DMS53 (cell line): ENCODE measurements around the gene COQ4.
A peak's percentile ranks its signal among the peaks of the same experiment; 100 is the strongest.

Experiments used
- DNase-seq: peaks from one replicate; lab custom pipeline; 2025; lab: John Stamatoyannopoulos, UW

The COQ4 gene

GRCh38 chr9:128340691-128341434, 18.2 kb downstream of the COQ4 start:
- DNase-seq, result peak; percentile 68

GRCh38 chr9:128341435-128341849, 18.8 kb downstream of the COQ4 start:
- DNase-seq, result peak; percentile 91

- no peak for DNase-seq
Observed at GRCh38 chr9:128342971-128343680, 20.5 kb downstream of the COQ4 start.

GRCh38 chr9:128343855-128344254, 21.2 kb downstream of the COQ4 start:
- DNase-seq, result no peak

- DNase-seq, result no peak
Observed at GRCh38 chr9:128344931-128345605, 22.4 kb downstream of the COQ4 start.

- DNase-seq, result no peak
Observed at GRCh38 chr9:128349125-128349524, 26.5 kb downstream of the COQ4 start.

GRCh38 chr9:128349772-128350171, 27.1 kb downstream of the COQ4 start:
- DNase-seq, result no peak

- DNase-seq, result no peak
Observed at GRCh38 chr9:128355451-128355850, 32.8 kb downstream of the COQ4 start.

GRCh38 chr9:128358090-128358489, 35.5 kb downstream of the COQ4 start:
- no peak for DNase-seq

GRCh38 chr9:128358861-128359260, 36.2 kb downstream of the COQ4 start:
- no peak for DNase-seq

GRCh38 chr9:128360826-128361225, 38.2 kb downstream of the COQ4 start:
- no peak for DNase-seq

GRCh38 chr9:128361296-128361985, 38.8 kb downstream of the COQ4 start:
- DNase-seq, result peak; percentile 82

GRCh38 chr9:128361986-128362646, 39.5 kb downstream of the COQ4 start:
- peak; percentile 92 for DNase-seq

- DNase-seq, result no peak
Observed at GRCh38 chr9:128362774-128363173, 40.1 kb downstream of the COQ4 start.

- no peak for DNase-seq
Observed at GRCh38 chr9:128365525-128365924, 42.9 kb downstream of the COQ4 start.

GRCh38 chr9:128369024-128369706, 46.5 kb downstream of the COQ4 start:
- no peak for DNase-seq

- DNase-seq, result peak; percentile 50
Observed at GRCh38 chr9:128370367-128370751, 47.7 kb downstream of the COQ4 start.

- peak; percentile 98 for DNase-seq
Observed at GRCh38 chr9:128370752-128371629, 48.4 kb downstream of the COQ4 start, which contains the start of gene URM1. TSS of gene URM1 (plus strand) at chr9:128371374. CDS start at chr9:128371381, 7 bp downstream.

- no peak for DNase-seq
Observed at GRCh38 chr9:128371630-128372117, 49.0 kb downstream of the COQ4 start.

- peak; percentile 26 for DNase-seq
Observed at GRCh38 chr9:128372188-128372641, 49.6 kb downstream of the COQ4 start.
